ENCODE results near the gene C11orf71.
A peak's percentile ranks its signal among the peaks of the same experiment; 100 is the strongest.

Gene C11orf71

GRCh38 chr11:114400216-114400914 lies at the start of gene C11orf71, which contains the start of gene RBM7:
Gene C11orf71, minus strand, starts transcription at chr11:114400511. Its CDS starts 180 bp downstream, at chr11:114400331.
Gene RBM7, plus strand, starts transcription at chr11:114400666. Its CDS starts 6 bp downstream, at chr11:114400672.
- DNase-seq (ENCODE audit: low read depth) = peak; percentile 95

DNA sequence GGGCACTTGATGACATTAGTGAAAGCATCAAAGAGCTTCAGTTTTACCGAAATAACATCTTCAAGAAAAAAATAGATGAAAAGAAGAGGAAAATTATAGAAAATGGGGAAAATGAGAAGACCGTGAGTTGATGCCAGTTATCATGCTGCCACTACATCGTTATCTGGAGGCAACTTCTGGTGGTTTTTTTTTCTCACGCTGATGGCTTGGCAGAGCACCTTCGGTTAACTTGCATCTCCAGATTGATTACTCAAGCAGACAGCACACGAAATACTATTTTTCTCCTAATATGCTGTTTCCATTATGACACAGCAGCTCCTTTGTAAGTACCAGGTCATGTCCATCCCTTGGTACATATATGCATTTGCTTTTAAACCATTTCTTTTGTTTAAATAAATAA lies 49.5 kb upstream of the C11orf71 start:
- no peak for DNase-seq (ENCODE audit: low read depth)

GRCh38 chr11:114448749-114449482 lies 48.6 kb upstream of the C11orf71 start:
- DNase-seq (ENCODE audit: low read depth) = no peak

DNA sequence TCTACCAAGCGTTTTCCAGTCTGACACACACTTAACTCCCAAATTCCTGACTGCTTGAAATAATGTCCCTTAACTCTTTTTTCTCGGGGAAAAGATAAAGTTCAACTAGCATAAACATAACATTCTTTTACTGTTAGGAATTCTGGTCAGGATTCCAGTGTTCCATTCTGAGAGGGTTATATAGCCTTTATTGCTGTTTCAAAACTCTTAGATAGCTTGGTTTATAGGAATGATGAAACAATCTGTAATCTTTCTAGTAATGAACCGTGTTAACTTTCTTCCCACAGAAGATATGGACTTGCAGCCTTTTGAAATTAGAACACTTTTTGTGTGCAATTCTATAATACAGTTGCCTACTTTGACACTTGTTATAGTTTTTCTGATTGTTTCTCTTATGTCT lies 47.6 kb upstream of the C11orf71 start:
- DNase-seq (ENCODE audit: low read depth) = no peak

DNA sequence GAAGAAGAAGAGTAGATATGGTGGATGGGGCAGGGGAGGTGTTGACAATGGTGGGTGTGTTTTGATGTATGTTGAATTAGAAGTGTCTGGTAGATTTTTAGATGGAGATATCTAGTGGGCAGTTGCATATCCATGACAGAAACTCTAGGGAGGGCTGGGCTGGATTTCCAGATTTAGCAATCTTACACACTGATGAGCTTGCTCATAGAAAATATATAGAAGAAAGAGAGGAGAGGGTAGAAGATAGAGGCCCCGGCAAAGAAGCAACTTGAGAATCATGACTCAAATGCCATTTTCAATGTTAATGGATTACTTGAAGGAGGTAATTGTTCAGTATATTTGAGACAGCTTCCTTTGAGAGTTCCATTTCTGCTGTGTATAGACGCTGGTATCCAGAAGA lies 47.1 kb upstream of the C11orf71 start:
- no peak for DNase-seq (ENCODE audit: low read depth)

- DNase-seq (ENCODE audit: low read depth) = no peak
These were observed 42.2 kb upstream of the C11orf71 start for GRCh38 chr11:114442536-114442935.

- DNase-seq (ENCODE audit: low read depth) = no peak
These were observed 41.6 kb upstream of the C11orf71 start for GRCh38 chr11:114441921-114442320.

- no peak for DNase-seq (ENCODE audit: low read depth)
These were observed 40.9 kb upstream of the C11orf71 start for GRCh38 chr11:114440971-114441763.

- no peak for DNase-seq (ENCODE audit: low read depth)
These were observed 40.0 kb upstream of the C11orf71 start for GRCh38 chr11:114440121-114440860.

DNA sequence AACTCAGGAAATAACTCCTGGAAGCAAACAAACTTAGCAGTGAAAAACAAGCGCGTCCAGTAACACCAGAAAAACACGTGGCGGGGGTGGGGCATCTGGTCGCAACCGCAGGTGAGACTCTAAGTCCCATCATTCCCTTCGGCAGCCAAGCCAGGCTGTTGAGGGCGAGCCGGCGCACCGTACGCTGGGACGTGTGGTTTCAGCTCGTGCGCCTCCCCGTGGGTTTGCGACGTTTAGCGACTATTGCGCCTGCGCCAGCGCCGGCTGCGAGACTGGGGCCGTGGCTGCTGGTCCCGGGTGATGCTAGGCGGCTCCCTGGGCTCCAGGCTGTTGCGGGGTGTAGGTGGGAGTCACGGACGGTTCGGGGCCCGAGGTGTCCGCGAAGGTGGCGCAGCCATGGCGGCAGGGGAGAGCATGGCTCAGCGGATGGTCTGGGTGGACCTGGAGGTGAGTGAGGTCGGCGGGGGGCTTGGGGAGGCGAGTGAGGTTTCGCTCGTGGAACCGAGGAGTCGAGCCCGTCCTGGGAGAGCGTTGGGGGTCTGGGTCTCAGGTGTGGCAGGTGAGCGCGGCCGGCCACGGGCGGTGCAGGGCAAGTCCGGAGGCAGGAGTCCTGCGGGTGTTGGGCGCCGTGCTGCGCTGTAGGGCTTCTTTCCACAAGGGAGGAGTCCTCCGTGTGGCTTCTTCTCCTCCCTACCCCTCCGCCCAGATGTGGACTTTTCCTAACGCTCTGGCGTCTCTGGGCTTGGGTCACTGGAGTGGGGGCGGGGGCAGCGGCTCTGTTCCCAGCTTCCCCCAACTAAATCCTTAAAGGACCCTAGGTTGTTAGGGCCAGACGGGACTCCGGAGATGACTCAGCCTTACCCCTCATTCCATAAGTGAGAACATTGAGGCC lies 39.2 kb upstream of the C11orf71 start, which contains the start of gene REXO2:
REXO2 (plus strand) TSS at position 239 of the 892 bp plus-strand sequence; CDS start at position 301, 62 bp downstream.
- peak; percentile 85 for DNase-seq (ENCODE audit: low read depth)

DNA sequence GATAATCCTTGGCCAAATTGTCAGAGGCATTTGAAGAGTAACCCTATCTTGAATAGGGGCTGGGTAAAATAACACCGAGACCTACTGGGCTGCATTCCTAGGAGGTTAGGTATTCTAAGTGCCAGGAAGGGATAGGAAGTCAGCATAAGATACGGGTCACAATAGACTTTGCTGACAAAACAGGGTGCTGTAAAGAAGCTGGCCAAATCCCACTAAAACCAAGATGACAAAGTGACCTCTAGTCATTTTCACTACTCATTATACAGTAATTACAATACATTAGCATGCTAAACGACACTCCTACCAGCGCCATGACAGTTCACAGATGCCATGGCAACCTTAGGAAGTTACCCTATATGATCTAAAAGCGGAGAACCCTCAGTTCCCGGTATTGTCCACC lies 38.0 kb upstream of the C11orf71 start:
- DNase-seq (ENCODE audit: low read depth) = no peak

DNA sequence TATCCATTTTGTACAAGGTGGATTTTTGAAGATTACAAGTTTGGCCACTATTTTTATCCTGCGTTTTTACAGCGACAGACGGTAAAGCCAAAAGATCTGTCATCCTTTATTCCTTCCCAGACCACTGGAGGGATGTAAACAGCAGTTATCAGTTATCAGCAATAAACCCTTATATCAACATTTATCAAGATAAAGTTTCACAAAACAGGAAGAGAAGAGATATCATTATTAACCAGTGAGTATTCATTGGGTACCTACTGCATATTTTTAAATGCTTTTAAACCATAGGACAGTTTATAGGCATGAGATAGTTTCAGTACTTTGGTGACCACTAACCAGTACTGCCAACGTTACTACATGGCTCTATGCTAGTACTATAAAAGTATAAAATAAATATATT lies 33.1 kb upstream of the C11orf71 start:
- no peak for DNase-seq (ENCODE audit: low read depth)

DNA sequence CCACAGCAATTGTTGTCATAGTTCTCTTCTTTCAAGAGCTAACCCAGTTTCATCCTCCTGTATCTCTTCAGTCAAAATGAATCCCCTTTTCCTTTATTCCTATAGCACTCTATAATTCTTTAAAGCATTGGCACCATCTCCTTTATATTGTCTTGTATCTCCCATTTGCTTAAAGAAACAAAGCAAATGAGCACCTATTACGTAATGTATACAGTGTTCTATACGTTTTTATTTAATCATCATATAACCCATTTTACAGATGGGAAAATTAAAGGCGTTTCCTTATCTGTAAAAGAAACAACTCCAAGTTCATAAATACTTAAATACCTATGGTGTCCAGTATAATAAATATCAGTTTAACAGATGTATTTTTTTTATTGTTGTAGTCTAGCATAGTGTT lies 32.6 kb upstream of the C11orf71 start:
- DNase-seq (ENCODE audit: low read depth) = no peak

DNA sequence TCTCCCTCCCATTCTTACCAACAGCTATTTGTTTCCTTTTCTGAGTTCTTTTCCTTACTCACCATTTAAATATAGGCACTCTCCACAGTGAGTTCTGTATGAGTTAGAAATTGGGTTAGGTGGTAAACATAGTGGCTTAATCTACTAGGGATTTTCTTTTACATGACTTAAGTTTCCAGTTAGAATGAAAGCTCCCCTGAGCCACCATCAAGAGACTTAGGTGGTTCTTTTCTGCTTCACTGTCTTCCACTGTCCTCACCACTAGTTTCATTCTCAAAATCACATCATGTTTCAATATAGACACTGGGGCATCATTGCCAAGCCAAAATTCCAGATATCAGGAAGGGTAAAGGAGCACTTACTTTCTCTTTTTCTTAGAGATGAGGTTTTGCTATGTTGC lies 30.0 kb upstream of the C11orf71 start:
- no peak for DNase-seq (ENCODE audit: low read depth)

GRCh38 chr11:114426280-114426679 lies 26.0 kb upstream of the C11orf71 start:
- DNase-seq (ENCODE audit: low read depth) = no peak

- no peak for DNase-seq (ENCODE audit: low read depth)
These were observed 16.2 kb upstream of the C11orf71 start for GRCh38 chr11:114416441-114416961.

DNA sequence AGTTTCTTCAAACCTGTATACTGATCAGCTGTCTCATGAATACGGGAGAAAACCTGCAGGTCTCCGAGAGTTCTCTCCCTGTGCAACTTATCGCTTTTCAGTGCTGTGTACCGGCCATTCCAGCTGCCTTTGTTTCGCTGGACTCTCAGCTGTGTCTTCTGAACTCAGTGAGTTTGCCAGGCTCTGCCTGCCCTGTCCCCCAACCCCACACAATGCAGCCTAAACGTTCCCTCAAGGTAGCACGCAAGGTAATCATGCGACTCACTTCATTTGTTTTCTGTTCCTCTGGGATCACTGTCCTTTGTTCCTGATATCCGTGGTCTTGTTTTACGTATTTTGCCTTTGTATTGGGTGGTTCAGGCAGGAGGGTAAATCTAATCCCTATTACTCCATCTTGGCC lies 13.6 kb upstream of the C11orf71 start:
- DNase-seq (ENCODE audit: low read depth) = no peak

DNA sequence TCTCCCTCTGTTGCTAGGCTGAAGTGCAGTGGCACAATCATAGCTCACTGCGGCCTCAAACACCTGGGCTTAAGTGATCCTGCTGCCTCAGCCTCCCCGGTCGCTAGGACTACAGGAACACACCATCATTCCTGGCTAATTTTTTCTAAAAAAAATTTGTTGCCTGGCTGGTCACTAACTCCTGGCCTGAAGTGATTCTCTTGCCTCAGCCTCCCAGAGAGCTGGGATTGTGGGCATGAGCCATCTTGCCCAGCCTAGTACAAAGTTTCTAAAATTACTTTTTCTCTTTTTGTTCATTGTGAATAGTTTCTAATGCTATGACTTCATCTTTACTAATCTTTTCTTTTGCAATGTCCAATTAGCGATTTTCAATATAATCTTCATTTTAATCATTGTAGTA lies 12.6 kb upstream of the C11orf71 start:
- DNase-seq (ENCODE audit: low read depth) = no peak

- no peak for DNase-seq (ENCODE audit: low read depth)
These were observed 1.0 kb upstream of the C11orf71 start for GRCh38 chr11:114401311-114401710.

- no peak for DNase-seq (ENCODE audit: low read depth)
These were observed 558 bp upstream of the C11orf71 start for GRCh38 chr11:114400915-114401223.

Data from stimulated activated CD8-positive, alpha-beta memory T cell treated with anti-CD3 and anti-CD28 coated beads, Interleukin-15, amount 100 ng/mL, for 1 hour (primary cell).